Loucy (cell line): ENCODE data around the gene CTBP2.

Experiments used
- CTCF ChIP-seq: fragments of 200-600 bp; sonication (generic); conservative IDR thresholded peaks from 2 replicates; pipeline ENCODE4 v1.5.1; 2014; ENCODE audit warnings: mild to moderate bottlenecking, antibody characterized with exemption, low read length
- EZH2phosphoT487 ChIP-seq: fragments of 200-600 bp; IDR thresholded peaks from 2 replicates; pipeline ENCODE4 v1.6.1; 2018; ENCODE audit warnings: antibody characterized with exemption, mild to moderate bottlenecking, moderate library complexity, borderline replicate concordance

- TF ChIP-seq CTCF: no peak
- no peak for TF ChIP-seq EZH2phosphoT487
Observed at GRCh38 chr10:124984376-124984775, 176.0 kb downstream of the CTBP2 start.
